ENCODE measurements around the gene SLC31A1.

GRCh38 chr9:113266174-113266573, 44.8 kb downstream of the SLC31A1 start:
- no peak for TF ChIP-seq CTCF (optimal IDR thresholded peaks at IDR 0.05 in 1 of 3, IDR thresholded peaks at IDR 0.05 in 1 of 3, conservative IDR thresholded peaks at IDR 0.05 in 1 of 3; ENCODE audit: extremely low read depth in 1 of 3, insufficient read depth in 2 of 3, low read length in 3 of 3)
- no peak for TF ChIP-seq EZH2 (IDR thresholded peaks at IDR 0.05; ENCODE audit: low read length)

Data from keratinocyte (primary cell).